ENCODE measurements around the gene NCOA1.
A peak's percentile ranks its signal among the peaks of the same experiment; 100 is the strongest.

Gene NCOA1

GRCh38 chr2:24576146-24576545, 85.1 kb downstream of the NCOA1 start:
- no peaks in the 10 kb centered on the region for H3F3A ChIP-seq (ENCODE audit: control insufficient read depth, insufficient read depth)
- H3K4me2 ChIP-seq (ENCODE audit: low read length) = no peak overlapping the region
- no peaks in the 10 kb centered on the region for H3K79me2 ChIP-seq (ENCODE audit: control insufficient read depth, low read length)
- H3K9me3 ChIP-seq (ENCODE audit: control insufficient read depth, insufficient read depth, low read length) = no peaks in the 10 kb centered on the region
- no peaks in the 10 kb centered on the region for H3K36me3 ChIP-seq (ENCODE audit: control insufficient read depth, low read length)
- TF ChIP-seq CTCF (IDR thresholded peaks at IDR 0.05; ENCODE audit: low read depth, low read length, poor library complexity, severe bottlenecking) = no peak
- no peak for TF ChIP-seq EZH2phosphoT487 (IDR thresholded peaks at IDR 0.05; ENCODE audit: borderline replicate concordance, low read length)
- peaks cover 51% of the 10 kb centered on the region for H3K4me1 ChIP-seq (ENCODE audit: control insufficient read depth, low read length)
- no peaks in the 10 kb centered on the region for H3K27me3 ChIP-seq (ENCODE audit: control insufficient read depth, low read length)
- H3K9me2 ChIP-seq (replicated peaks; ENCODE audit: control insufficient read depth, low read length) = no peaks in the 10 kb centered on the region
- H4K20me1 ChIP-seq (ENCODE audit: control insufficient read depth, insufficient read depth, low read depth, low read length) = no peaks in the 10 kb centered on the region
- H3K4me3 ChIP-seq (ENCODE audit: low read length) = no peak overlapping the region
- H3K27ac ChIP-seq (ENCODE audit: low read depth, low read length) = no peak overlapping the region

DNA sequence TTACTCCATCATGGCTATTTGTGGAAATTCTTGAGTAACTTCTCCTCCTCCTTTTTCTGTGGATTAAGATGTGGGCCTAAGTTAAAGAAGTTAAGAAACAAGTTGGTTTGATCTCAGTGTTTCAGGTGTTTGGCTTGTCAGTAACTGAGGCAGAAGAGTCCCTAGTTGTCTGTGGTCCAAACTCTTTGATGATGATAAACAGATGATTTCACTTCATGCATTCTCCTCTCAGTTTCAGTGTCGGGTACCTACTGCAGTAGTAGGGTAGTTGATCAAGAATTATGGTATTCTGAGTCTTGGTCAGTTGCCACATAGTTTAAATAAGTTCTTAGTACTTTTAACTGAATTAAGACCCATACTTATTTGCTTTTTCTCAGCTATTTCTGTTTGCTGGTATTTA, 85.6 kb downstream of the NCOA1 start:
- Histone ChIP-seq H4K20me1 (ENCODE audit: control insufficient read depth, insufficient read depth, low read depth, low read length) (no peaks in the 10 kb centered on the region), H3K27me3 (ENCODE audit: control insufficient read depth, low read length) (no peaks in the 10 kb centered on the region), H3F3A (ENCODE audit: control insufficient read depth, insufficient read depth) (no peaks in the 10 kb centered on the region), H3K4me1 (ENCODE audit: control insufficient read depth, low read length) (peaks cover 52% of the 10 kb centered on the region), H3K36me3 (ENCODE audit: control insufficient read depth, low read length) (no peaks in the 10 kb centered on the region), H3K9me3 (ENCODE audit: control insufficient read depth, insufficient read depth, low read length) (no peaks in the 10 kb centered on the region), H3K4me2 (ENCODE audit: low read length) (no peak overlapping the region), H3K27ac (ENCODE audit: low read depth, low read length) (no peak overlapping the region), H3K4me3 (ENCODE audit: low read length) (no peak overlapping the region), H3K9me2 (replicated peaks; ENCODE audit: control insufficient read depth, low read length) (no peaks in the 10 kb centered on the region), H3K79me2 (ENCODE audit: control insufficient read depth, low read length) (no peaks in the 10 kb centered on the region)
- TF ChIP-seq EZH2phosphoT487 (IDR thresholded peaks at IDR 0.05; ENCODE audit: borderline replicate concordance, low read length) (no peak), CTCF (IDR thresholded peaks at IDR 0.05; ENCODE audit: low read depth, low read length, poor library complexity, severe bottlenecking) (no peak)

DNA sequence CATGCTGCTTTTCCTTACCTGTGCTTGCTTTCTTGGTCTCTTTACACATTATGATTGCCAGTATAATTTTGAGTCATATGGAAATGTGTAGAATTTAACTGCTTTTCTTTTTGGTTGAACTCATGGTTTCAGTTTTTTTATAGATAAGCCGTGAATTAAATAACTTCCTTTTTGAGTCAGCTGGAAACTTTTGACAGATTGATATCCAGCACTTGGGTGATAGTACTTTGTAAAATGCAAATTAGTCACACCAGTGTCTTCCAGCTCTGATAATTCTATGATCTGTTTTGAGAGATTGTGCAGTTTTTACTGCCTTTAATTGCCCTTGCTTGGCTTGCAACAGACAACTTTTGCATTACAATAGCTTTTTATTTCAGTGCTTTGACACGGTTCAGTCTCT, 86.4 kb downstream of the NCOA1 start:
- peak overlapping the region; percentile 40 for H3K27ac ChIP-seq (ENCODE audit: low read depth, low read length)
- peak overlapping the region; percentile 50 for H3K4me3 ChIP-seq (ENCODE audit: low read length)
- H3K9me3 ChIP-seq (ENCODE audit: control insufficient read depth, insufficient read depth, low read length) = no peaks in the 10 kb centered on the region

More for the DNA sequence above, 86.4 kb downstream of the NCOA1 start:
- Histone ChIP-seq H4K20me1 (ENCODE audit: control insufficient read depth, insufficient read depth, low read depth, low read length) (no peaks in the 10 kb centered on the region), H3K4me1 (ENCODE audit: control insufficient read depth, low read length) (peaks cover 52% of the 10 kb centered on the region), H3K36me3 (ENCODE audit: control insufficient read depth, low read length) (no peaks in the 10 kb centered on the region), H3K9me2 (replicated peaks; ENCODE audit: control insufficient read depth, low read length) (no peaks in the 10 kb centered on the region), H3F3A (ENCODE audit: control insufficient read depth, insufficient read depth) (no peaks in the 10 kb centered on the region), H3K4me2 (ENCODE audit: low read length) (peak overlapping the region; percentile 68), H3K79me2 (ENCODE audit: control insufficient read depth, low read length) (no peaks in the 10 kb centered on the region), H3K27me3 (ENCODE audit: control insufficient read depth, low read length) (no peaks in the 10 kb centered on the region)
- no peak for TF ChIP-seq CTCF (IDR thresholded peaks at IDR 0.05; ENCODE audit: low read depth, low read length, poor library complexity, severe bottlenecking)
- TF ChIP-seq EZH2phosphoT487 (IDR thresholded peaks at IDR 0.05; ENCODE audit: borderline replicate concordance, low read length) = no peak
